ENCODE measurements around the gene REXO1.

GRCh38 chr19:1888385-1888784, 40.1 kb upstream of the REXO1 start:
- TF ChIP-seq CTCF (IDR thresholded peaks at IDR 0.05) (no peak), REST (IDR thresholded peaks at IDR 0.05; ENCODE audit: insufficient read depth in 1 of 2, low read depth in 2 of 2, low read length in 1 of 2) (no peak), SIN3A (IDR thresholded peaks at IDR 0.05; ENCODE audit: borderline replicate concordance, insufficient read depth, low read depth, low read length) (no peak)

All from Panc1 (cell line).